NT2/D1 (cell line): ENCODE data around the gene MACROD1.

Experiments used
- DNase-seq: peaks from one replicate; pipeline ENCODE4 v3.0.0-alpha.2; 2011; ENCODE audit warnings: low read depth, low spot score
- H3K27me3 ChIP-seq: 2 replicates; pipeline ENCODE4 v1.6.0; 2011; ENCODE audit warnings: mild to moderate bottlenecking; ENCODE audit not compliant: insufficient read length, insufficient read depth
- H3K36me3 ChIP-seq: 2 replicates; pipeline ENCODE4 v1.6.1; 2011; ENCODE audit warnings: mild to moderate bottlenecking, low read length, mixed read lengths; ENCODE audit not compliant: insufficient read depth, insufficient read length
- H3K4me1 ChIP-seq: 2 replicates; pipeline ENCODE4 v1.5.1; 2011; ENCODE audit not compliant: insufficient read depth, insufficient read length
- H3K4me3 ChIP-seq: 2 replicates; pipeline ENCODE4 v1.5.1; 2011; ENCODE audit warnings: low read depth; ENCODE audit not compliant: insufficient read length
- H3K9ac ChIP-seq: 2 replicates; pipeline ENCODE4 v1.6.0; 2011; ENCODE audit warnings: low read depth; ENCODE audit not compliant: insufficient read length
- H3K9me3 ChIP-seq: 2 replicates; pipeline ENCODE4 v1.5.1; 2011; ENCODE audit warnings: mild to moderate bottlenecking, low read length; ENCODE audit not compliant: insufficient read depth
- SUZ12 ChIP-seq: IDR thresholded peaks from 2 replicates; pipeline ENCODE4 v1.6.1; 2011; ENCODE audit not compliant: insufficient read length, insufficient read depth; ENCODE audit errors: extremely low read depth
- YY1 ChIP-seq: IDR thresholded peaks from 2 replicates; pipeline ENCODE4 v1.6.1; 2011; ENCODE audit not compliant: insufficient read length, insufficient read depth
- ZNF274 ChIP-seq: IDR thresholded peaks from 2 replicates; pipeline ENCODE4 v1.6.1; 2011; ENCODE audit warnings: mild to moderate bottlenecking, low read depth, low read length

Gene MACROD1

DNA sequence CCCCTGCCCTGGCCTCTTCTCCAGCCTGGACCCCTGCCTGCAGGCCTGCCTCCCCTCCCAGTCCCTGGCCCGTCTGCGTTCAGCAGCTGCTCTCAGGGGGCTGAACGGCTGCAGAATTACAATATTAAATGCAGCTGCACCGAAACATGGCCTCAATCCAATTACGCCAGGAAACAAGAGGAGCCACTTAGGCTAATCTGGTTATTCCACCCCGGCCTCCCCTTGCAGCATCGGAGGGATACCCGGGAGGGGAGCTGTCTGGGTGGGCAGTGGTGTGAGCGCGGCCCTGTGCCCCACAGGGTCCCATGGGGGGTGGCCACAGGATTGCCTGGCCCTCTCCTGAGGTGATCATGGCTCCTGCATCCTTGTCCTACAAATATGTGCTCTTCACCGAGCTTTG is 87.6 kb downstream of the MACROD1 start:
- DNase-seq: no peak
- H3K9ac ChIP-seq: no peak overlapping the region
- TF ChIP-seq ZNF274: no peak
- H3K27me3 ChIP-seq: peaks cover 80% of the 10 kb centered on the region
- H3K36me3 ChIP-seq: no peaks in the 10 kb centered on the region
- no peaks in the 10 kb centered on the region for H3K9me3 ChIP-seq
- no peak overlapping the region for H3K4me3 ChIP-seq
- peaks cover 11% of the 10 kb centered on the region for H3K4me1 ChIP-seq

GRCh38 chr11:64077607-64078006 is 88.3 kb downstream of the MACROD1 start:
- Histone ChIP-seq H3K36me3 (no peaks in the 10 kb centered on the region), H3K4me1 (peaks cover 11% of the 10 kb centered on the region), H3K27me3 (peaks cover 84% of the 10 kb centered on the region), H3K9me3 (no peaks in the 10 kb centered on the region), H3K4me3 (no peak overlapping the region), H3K9ac (no peak overlapping the region)
- TF ChIP-seq ZNF274: no peak
- no peak for TF ChIP-seq YY1
- no peak for TF ChIP-seq SUZ12
- no peak for DNase-seq

GRCh38 chr11:64076758-64077157 is 89.2 kb downstream of the MACROD1 start:
- peaks cover 11% of the 10 kb centered on the region for H3K4me1 ChIP-seq
- no peak overlapping the region for H3K9ac ChIP-seq
- no peak for DNase-seq
- no peak overlapping the region for H3K4me3 ChIP-seq
- TF ChIP-seq ZNF274 (no peak), YY1 (no peak)
- no peaks in the 10 kb centered on the region for H3K9me3 ChIP-seq
- no peaks in the 10 kb centered on the region for H3K36me3 ChIP-seq
- H3K27me3 ChIP-seq: peaks cover 88% of the 10 kb centered on the region

DNA sequence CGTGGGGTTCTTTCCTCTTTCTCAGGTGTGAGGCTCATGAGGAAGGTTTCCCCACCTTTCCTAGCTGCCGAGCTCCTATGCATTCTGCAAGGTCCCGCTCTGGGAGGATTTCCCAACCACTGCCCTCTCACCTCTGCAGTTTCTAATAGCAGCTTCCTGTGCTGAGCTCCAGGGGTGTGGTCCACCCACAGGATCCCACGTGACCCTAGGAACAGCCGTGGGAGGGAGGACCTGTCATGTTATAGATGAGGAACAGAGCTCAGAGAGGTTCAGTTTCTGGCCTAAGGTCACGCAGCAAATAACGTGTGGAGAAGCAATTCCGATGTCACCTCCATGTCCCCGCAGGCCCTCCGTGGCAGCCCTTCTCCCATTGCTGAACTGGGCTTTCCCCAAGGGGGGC is 91.7 kb downstream of the MACROD1 start:
- peak overlapping the region; percentile 5 for H3K9ac ChIP-seq
- H3K4me1 ChIP-seq: peaks cover 21% of the 10 kb centered on the region
- H3K4me3 ChIP-seq: no peak overlapping the region
- H3K9me3 ChIP-seq: no peaks in the 10 kb centered on the region
- no peak for DNase-seq
- no peaks in the 10 kb centered on the region for H3K36me3 ChIP-seq
- H3K27me3 ChIP-seq: peaks cover 79% of the 10 kb centered on the region
- no peak for TF ChIP-seq YY1
- no peak for TF ChIP-seq SUZ12

GRCh38 chr11:64073542-64073941 is 92.4 kb downstream of the MACROD1 start:
- no peaks in the 10 kb centered on the region for H3K9me3 ChIP-seq
- no peak for DNase-seq
- H3K27me3 ChIP-seq: peaks cover 72% of the 10 kb centered on the region
- TF ChIP-seq YY1 (no peak), SUZ12 (no peak)
- H3K4me3 ChIP-seq: no peak overlapping the region
- no peak overlapping the region for H3K9ac ChIP-seq
- H3K36me3 ChIP-seq: no peaks in the 10 kb centered on the region
- H3K4me1 ChIP-seq: peaks cover 25% of the 10 kb centered on the region

DNA sequence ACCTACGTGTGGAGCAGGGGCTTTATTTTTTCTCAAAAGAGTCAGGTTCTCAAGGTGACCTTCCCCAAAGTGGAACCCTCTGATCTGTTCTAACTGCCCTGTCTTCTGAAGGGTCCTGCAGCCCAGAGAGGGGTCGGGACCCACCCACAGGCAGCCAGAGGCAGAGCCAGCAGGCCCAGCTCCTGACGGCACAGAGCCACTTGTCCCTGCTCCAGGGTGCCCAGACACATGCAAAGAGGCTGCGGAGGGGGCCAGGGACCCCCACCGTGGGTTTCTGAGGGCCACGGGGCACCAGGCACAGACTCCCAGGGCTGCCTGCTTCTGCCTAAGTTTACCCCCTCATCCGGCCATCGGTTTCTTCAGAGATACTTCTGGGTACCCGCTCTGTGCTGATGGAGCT is 93.0 kb downstream of the MACROD1 start:
- Histone ChIP-seq H3K36me3 (no peaks in the 10 kb centered on the region), H3K9me3 (no peaks in the 10 kb centered on the region), H3K27me3 (peaks cover 67% of the 10 kb centered on the region), H3K4me3 (no peak overlapping the region), H3K4me1 (peaks cover 25% of the 10 kb centered on the region), H3K9ac (no peak overlapping the region)
- no peak for TF ChIP-seq ZNF274
- no peak for TF ChIP-seq SUZ12
- TF ChIP-seq YY1: no peak
- no peak for DNase-seq

GRCh38 chr11:64072403-64072802 is 93.5 kb downstream of the MACROD1 start:
- H3K9me3 ChIP-seq: no peaks in the 10 kb centered on the region
- H3K4me1 ChIP-seq: peaks cover 28% of the 10 kb centered on the region
- no peaks in the 10 kb centered on the region for H3K36me3 ChIP-seq
- H3K4me3 ChIP-seq: no peak overlapping the region
- H3K9ac ChIP-seq: no peak overlapping the region
- TF ChIP-seq SUZ12 (no peak), YY1 (no peak), ZNF274 (no peak)
- no peak for DNase-seq
- peaks cover 63% of the 10 kb centered on the region for H3K27me3 ChIP-seq

- TF ChIP-seq ZNF274 (no peak), SUZ12 (no peak), YY1 (no peak)
- Histone ChIP-seq H3K4me1 (peaks cover 31% of the 10 kb centered on the region), H3K36me3 (no peaks in the 10 kb centered on the region), H3K9ac (peak overlapping the region; percentile 52), H3K9me3 (no peaks in the 10 kb centered on the region), H3K27me3 (peaks cover 63% of the 10 kb centered on the region), H3K4me3 (no peak overlapping the region)
- DNase-seq: no peak
Observed at GRCh38 chr11:64071849-64072248, 94.1 kb downstream of the MACROD1 start.
